HCEC 1CT (cell line): ENCODE measurements around the gene APOBEC3G.
"Not testable (repeated sequence)": the region's sequence is repeated elsewhere in the genome, so short reads cannot be mapped to it uniquely, and the experiment has no call there.

Experiments
- DNase-seq: peaks from one replicate; pipeline ENCODE4 v3.0.0-alpha.2; 2017

The APOBEC3G gene

DNA sequence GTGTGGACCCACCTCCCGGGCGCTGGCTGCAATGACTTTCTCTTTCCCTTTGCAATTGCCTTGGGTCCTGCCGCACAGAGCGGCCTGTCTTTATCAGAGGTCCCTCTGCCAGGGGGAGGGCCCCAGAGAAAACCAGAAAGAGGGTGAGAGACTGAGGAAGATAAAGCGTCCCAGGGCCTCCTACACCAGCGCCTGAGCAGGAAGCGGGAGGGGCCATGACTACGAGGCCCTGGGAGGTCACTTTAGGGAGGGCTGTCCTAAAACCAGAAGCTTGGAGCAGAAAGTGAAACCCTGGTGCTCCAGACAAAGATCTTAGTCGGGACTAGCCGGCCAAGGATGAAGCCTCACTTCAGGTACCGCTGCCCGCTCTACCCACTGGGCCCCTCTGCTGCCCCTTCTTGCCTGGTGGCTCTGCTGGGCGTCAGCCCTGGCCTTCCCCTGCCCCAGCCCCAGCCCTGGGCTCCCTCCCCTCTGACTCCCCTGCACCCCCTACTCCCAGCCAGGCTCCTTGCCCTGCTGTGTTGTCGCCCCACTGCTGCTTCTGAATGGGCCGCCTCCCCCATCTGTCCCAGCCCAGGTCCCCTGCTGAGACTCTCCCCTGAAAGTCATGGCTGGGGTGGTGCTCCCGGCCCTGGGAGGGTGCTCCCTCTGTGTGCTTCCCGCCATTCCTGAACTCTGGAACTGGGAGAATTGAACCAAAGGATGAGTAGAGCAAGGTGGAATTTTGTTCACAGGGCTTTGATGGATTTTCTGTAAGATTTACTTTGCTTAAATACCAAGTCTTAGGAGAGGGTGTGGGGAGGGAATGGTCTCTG is at the start of gene APOBEC3G:
APOBEC3G (plus strand) TSS at position 250 of the 815 bp plus-strand sequence; CDS start at position 337, 87 bp downstream.
- peak; percentile 51 for DNase-seq

- DNase-seq = no peak
These were observed 49.4 kb upstream of the APOBEC3G start for GRCh38 chr22:39027717-39028116.

- no peak for DNase-seq
These were observed 48.8 kb upstream of the APOBEC3G start for GRCh38 chr22:39028281-39028680.

- DNase-seq = no peak
These were observed 47.8 kb upstream of the APOBEC3G start for GRCh38 chr22:39029227-39029626.

DNA sequence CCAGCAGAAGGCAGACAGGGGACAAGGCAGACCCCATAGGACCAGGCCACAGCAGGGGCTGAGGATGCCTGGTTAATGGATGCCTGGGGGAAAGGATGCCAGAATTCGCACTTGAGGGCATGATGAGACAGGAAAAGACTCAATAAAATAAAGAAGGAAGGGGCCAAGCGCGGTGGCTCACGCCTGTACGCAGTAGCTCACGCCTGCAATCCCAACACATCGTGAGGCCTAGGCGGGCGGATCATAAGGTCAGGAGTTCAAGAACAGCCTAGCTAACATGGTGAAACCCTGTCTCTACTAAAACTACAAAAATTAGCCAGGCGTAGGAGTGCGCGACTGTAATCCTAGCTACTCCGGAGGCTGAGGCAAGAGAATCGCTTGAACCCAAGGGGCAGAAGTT is 46.4 kb upstream of the APOBEC3G start:
- no peak for DNase-seq

DNA sequence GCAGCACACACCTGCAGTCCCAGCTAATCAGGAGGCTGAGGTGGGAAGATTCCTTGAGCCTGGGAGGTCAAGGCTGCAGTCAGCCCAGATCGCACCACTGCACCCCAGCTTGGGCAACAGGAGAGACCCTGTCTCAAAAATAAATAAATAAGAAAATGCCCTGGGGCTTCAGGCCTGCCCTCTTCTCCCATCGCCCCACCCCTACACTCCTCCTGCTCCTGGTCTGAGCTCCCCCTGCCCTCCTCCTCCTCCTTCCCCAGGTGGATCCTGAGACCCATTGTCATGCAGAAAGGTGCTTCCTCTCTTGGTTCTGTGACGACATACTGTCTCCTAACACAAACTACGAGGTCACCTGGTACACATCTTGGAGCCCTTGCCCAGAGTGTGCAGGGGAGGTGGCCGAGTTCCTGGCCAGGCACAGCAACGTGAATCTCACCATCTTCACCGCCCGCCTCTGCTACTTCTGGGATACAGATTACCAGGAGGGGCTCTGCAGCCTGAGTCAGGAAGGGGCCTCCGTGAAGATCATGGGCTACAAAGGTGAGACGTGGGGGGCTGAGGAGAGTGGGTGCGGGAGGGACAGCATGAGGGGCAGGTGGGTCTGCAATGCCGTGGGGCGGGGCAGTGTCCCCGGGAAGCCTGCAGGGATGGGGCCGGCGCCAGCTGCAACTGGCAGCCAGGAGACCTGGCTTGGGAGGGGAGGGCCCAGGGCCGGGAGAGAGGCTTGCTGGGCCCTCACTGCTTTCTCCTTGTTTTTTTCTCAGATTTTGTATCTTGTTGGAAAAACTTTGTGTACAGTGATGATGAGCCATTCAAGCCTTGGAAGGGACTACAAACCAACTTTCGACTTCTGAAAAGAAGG is 45.4 kb upstream of the APOBEC3G start:
- DNase-seq = not testable (repeated sequence)

DNA sequence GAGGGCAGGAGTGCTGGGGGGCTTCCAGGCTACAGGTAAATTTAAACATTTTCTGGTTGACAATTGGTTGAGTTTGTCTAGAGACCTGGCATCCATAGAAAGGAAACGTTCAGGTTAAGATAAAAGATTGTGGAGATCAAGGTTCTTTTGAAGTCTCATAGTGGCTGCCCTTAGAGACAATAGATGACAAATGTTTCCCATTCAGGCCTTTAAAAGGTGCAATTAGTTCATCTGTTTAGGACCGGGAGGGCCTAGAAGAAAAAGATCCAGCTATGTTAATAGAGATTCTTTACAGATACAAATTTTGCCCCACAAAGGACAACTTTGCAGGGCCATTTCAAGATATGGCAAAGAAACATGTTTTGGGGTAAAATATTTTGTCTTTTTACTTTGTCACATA is 40.0 kb upstream of the APOBEC3G start:
- DNase-seq = not testable (repeated sequence)

DNA sequence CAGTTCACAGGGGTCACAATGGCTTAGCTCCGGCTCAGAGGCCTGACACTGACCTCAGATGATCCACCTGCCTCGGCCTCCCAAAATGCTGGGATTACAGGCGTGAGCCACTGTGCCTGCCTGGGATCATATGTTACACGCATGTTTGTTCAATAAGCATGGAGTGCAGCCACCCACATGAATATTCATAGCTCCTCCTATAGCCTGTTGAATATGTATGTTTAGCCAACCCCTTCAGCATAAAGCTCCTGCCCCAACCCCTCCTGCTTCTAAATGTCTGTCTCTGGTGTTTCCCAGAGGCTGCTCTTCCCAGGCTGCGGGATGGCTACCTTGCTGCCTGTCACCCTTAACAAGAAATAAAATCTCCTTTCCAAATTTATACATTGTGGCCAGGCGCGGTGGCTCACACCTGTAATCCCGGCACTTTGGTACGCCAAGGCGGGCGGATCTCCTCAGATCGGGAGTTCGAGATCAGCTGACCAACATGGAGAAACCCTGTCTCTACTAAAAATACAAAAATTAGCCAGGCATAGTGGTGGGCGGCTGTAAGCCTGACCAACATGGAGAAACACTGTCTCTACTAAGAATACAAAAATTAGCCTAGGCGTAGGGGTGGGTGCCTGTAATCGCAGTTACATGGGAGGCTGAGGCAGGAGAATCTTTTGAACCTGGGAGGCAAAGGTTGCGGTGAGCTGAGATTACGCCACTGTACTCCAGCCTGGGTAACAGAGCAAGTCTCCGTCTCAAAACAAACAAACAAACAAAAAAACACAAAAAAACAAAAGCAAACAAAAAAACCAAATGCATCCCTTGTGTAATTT is 37.6 kb upstream of the APOBEC3G start:
- DNase-seq = no peak

- not testable (repeated sequence) for DNase-seq
These were observed 36.9 kb upstream of the APOBEC3G start for GRCh38 chr22:39040155-39040537.

GRCh38 chr22:39040538-39041296 is 36.4 kb upstream of the APOBEC3G start, which contains the start of gene APOBEC3F:
Gene APOBEC3F, plus strand, starts transcription at chr22:39040864. Its CDS starts 97 bp downstream, at chr22:39040961.
- peak; percentile 30 for DNase-seq

GRCh38 chr22:39041908-39042307 is 35.2 kb upstream of the APOBEC3G start:
- no peak for DNase-seq

DNA sequence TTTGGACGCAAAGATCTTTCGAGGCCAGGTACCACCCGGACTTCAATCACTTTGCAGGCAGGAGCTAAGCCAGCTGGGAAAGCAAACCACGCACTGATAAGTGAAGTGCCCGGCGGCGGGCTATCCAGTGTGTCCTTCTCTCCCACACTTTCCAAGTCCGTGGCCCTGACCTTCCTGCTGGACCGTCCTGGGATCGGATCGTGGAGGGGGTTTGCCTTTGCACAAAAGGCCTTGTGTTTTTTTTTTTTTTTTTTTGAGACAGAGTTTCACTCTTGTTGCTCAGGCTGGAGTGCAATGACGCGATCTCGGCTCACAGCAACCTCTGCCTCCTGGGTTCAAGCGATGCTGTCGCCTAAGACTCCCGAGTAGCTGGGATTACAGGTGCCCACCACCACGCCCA is 34.0 kb upstream of the APOBEC3G start:
- not testable (repeated sequence) for DNase-seq

GRCh38 chr22:39045136-39045535 is 31.9 kb upstream of the APOBEC3G start:
- DNase-seq = not testable (repeated sequence)

DNA sequence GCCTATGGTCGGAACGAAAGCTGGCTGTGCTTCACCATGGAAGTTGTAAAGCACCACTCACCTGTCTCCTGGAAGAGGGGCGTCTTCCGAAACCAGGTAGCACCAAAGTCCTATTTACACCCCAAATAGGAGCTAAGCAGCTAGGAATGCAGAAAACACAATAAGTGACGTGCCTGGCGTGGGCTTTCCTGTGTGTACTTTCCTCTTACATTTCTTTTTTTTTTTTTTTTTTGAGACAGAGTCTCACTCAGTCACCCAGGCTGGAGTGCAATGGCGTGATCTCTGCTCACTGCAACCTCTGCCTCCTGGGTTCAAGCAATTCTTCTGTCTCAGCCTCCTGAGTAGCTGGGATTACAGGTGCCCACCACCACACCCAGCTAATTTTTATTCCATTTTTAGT is 27.6 kb upstream of the APOBEC3G start:
- DNase-seq = not testable (repeated sequence)

DNA sequence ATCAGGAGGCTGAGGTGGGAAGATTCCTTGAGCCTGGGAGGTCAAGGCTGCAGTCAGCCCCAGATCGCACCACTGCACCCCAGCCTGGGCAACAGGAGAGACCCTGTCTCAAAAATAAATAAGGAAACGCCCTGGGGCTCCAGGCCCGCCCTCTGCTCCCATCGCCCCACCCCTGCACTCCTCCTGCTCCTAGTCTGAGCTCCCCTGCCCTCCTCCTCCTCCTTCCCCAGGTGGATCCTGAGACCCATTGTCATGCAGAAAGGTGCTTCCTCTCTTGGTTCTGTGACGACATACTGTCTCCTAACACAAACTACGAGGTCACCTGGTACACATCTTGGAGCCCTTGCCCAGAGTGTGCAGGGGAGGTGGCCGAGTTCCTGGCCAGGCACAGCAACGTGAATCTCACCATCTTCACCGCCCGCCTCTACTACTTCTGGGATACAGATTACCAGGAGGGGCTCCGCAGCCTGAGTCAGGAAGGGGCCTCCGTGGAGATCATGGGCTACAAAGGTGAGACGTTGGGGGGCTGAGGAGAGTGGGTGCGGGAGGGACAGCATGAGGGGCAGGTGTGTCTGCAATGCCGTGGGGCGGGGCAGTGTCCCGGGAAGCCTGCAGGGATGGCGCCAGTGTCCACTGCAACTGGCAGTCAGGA is 25.1 kb upstream of the APOBEC3G start:
- DNase-seq = not testable (repeated sequence)

DNA sequence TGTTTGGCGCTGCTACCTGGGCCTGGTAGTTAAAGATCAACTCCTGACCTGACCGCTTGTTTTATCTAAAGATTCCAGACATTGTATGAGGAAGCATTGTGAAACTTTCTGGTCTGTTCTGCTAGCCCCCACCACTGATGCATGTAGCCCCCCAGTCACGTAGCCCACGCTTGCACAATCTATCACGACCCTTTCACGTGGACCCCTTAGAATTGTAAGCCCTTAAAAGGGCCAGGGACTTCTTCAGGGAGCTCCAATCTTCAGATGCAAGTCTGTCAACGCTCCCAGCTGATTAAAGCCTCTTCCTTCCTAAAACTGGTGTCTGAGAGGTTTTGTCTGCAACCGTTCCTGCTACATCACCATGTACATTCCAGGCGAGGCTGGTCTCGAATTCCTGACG is 21.4 kb upstream of the APOBEC3G start:
- DNase-seq = no peak

DNA sequence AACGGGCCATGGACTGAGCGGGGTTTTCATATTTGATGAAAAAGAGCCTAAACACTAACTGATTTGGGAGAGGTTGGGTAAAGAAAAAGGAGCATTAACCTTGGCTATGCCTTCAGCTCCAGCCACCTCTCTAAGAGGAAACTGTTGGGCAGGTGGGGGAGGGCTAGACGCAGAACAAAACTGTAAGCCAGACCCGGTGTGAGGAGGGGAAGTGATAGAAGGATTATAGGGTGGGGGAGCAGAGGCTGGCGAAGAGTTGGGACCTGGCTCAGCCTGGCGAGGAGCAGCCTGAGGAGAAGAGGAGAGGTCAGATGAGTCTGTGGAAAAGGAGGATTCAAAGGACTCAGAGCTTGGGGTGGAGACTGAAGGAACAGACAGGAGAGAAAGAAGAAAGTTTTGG is 15.8 kb upstream of the APOBEC3G start:
- DNase-seq = not testable (repeated sequence)

GRCh38 chr22:39061951-39062350 is 15.1 kb upstream of the APOBEC3G start:
- not testable (repeated sequence) for DNase-seq

GRCh38 chr22:39063904-39064303 is 13.2 kb upstream of the APOBEC3G start:
- DNase-seq = not testable (repeated sequence)

GRCh38 chr22:39066442-39067276 is 10.4 kb upstream of the APOBEC3G start:
- not testable (repeated sequence) for DNase-seq
